ENCODE data around the gene ANAPC16.
A peak's percentile ranks its signal among the peaks of the same experiment; 100 is the strongest.
"Not testable (repeated sequence)": the region's sequence is repeated elsewhere in the genome, so short reads cannot be mapped to it uniquely, and the experiment has no call there.

Gene ANAPC16

DNA sequence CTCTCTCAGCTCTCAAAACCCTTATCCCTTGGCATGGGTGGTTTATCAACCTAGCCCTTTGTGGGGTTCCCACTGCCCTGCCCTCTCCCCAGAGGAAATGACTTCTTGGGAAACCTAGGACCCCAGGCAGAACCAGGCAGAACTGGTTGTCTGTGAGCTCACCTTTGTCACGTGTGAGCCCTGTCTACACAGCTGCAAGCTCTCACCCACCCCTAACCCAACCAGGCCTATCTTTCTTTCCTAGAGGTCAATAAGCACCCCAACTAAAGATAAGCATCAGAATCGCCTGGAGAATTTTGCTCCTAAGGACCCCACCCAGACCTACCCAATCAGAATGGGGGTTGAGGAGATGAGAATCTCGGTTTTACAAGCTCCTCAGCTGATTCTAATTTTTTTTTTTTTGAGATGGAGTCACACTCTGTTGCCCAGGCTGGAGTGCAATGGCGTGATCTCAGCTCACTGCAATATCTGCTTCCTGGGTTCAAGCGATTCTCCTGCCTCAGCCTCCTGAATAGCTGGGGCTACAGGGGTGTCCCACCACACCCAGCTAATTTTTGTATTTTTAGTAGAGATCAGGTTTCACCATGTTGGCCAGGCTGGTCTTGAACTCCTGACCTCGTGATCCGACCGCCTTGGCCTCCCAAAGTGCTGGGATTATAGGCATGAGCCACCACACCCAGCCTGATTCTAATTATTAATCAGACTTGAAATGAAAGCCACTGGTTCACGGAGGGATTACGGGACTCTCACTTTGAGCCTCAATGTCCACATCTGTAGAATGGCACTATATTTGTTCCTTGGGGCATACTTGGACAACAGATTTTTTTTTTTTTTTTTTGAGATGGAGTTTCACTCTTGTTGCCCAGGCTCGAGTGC, 50.4 kb downstream of the ANAPC16 start:
- DNase-seq, result no peak

DNA sequence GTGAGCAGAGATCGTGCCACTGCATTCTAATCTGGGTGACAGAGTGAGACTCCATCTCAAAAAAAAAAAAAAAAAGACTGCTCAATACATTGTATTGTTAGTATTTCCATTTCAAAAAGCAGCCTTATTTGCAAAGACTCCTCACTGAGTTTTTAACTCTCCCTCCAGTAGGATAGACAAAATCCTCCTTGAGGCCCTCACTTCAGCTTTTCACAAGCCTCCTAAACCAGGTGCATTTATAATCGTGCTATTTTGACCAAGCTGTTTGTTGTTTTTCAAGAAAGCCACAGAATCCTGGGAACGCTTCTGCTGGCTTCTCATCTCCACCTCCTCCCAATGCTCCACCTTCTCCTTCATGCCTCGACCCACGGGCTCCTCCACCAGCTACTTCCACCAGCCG, 51.6 kb downstream of the ANAPC16 start:
- DNase-seq, result no peak

DNA sequence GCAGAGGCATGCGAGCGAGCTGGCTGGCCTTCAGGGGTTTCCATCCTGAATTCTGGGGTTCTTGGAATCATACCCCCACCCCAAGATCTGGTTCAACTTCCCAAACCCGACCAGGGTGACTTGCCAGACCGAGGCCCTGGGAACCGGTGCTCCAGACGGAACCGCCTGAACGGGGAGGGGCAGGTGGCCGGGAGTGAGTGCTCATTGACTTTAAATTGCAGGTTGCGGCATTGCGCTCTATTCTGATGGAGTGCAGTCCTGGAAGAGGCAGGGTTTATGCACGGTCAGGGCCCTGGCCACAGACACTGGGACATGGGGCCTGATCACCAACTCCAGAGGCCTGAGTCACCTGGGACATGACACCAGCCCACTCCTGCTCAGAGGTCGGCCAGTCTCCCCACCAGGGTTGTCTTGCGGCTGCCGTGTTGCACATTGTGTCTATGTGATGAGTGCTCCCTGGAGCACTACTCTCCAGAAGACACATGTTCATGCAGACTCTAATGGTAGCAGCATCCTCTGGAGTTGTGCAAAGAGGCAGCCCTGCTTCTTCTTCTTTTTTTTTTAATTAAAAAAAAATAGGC, 52.1 kb downstream of the ANAPC16 start:
- no peak for DNase-seq

DNA sequence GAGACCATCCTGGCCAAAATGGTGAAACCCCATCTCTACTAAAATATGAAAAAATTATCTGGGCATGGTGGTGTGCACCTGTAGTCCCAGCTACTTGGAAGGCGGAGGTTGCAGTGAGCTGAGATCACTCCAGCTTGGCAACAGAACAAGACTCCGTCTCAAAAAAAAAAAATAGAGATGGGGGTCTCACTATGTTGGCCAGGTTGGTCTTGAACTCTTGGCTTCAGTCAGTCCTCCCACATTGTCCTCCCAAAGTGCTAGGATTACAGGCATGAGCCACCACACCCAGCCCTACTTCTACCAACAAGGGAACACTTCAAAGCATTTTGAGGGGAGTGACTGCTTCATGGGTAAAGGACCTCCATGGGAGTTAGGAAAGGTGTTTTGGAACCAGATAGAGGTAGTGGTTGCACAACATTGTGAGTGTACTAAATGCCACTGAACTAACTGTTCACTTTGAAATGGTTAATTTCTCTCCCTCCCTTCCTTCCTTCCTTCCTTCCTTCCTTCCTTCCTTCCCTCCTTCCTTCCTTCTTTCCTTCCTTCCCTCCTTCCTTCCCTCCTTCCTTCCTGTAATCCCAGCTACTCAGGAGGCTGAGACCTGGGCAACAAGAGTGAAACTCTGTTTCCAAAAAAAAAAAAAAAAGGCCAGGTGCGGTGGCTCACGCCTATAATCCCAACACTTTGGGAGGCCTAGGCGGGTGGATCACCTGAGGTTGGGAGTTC, 52.8 kb downstream of the ANAPC16 start:
- not testable (repeated sequence) for DNase-seq

DNA sequence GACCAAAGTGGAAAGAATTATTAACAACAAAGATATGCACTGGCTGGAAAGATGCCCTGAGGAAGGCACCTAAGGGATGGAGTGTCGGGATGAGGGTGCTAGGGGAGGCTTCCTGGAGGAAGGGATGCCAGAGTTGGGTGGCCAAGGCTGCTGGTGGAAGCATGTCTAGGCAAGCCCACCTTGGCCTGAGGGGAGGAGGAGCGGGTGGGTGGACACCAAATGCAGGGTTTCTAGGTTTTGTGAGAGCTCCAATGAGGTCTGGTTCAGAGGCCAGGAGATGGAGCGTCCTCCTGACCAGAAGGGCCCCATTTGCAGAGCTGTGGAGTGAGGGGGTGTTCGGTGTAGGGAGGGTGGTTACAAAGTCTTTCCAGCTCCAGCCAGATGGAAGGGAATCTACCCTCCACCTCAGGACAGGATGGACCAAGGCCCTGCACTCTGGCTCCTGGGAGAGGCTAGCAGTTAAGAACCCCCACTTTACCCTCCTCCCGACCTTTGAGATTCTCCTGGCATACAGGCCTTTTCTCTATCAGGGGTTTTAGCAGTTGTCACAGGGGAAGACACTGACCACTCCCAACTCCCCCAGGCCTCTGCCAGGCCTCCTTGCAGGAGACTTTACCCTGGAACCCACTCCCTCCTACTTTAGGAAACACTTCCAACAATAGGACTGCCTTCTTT, 54.9 kb downstream of the ANAPC16 start:
- no peak for DNase-seq

DNA sequence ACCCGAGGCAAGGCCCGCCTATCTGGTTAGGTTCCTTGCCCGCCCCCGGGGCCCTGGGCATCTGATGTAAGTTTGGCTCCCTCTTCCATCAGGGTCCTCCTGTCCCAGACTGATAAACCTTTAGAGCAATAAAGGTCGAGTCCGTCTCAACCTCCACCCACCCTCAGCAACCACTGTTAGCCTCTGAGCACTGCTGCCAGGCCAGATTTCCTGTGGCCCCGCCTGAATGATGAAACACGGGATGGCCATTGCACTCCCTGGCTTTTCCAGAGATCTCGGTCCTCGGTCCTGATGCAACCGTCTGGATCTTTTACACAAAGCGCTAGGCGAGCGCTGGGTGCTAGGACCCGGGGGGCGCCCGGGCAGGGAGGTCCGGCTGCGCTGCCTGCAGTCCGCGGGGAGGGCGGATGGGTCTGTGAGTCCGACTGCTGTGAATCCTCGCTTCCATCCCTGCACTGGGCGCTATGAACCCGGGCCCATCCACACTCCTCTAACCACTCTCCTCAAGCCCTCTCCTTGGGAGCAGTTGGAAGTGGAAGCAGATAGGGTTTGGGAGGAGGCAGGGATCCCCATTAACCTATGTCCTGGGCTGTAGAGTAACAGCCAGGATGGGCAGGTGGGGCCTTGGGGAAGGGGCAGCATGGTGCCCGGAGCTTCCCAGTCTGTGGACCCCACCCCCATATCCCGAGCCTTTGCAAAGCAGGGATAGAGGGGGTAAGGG, 57.0 kb downstream of the ANAPC16 start:
- peak; percentile 88 for DNase-seq

DNA sequence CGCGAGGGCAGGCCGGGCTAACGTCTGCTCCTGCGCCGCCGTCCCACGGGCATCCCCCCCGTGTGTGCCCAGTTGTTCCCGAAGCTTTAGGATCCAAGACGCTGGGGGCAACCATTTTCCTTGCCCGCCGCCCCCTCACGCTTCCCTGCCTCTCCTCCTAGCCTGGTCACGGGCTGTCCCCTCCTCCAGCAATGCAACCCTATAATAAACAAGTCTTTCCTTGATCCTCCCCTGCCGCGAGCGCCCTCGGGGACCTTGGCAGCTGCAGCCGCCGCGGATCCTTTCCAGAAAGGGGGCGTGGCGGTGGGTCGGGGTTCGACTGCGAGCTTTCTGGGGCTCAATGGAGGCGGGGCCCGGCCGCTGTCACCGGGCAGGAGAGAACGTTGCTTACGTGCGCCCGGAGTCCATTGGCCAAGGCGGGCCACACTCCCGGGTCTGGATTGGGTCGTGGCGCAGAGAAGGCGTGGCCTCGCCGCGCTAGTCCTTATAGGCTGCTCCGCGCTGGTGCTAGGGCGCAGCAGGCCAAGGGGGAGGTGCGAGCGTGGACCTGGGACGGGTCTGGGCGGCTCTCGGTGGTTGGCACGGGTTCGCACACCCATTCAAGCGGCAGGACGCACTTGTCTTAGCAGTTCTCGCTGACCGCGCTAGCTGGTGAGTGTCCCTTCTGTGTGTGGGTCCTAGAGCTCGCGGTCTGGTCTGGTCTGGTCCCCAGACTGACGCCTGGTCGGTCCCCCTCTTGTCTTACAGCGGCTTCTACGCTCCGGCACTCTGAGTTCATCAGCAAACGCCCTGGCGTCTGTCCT, 57.8 kb downstream of the ANAPC16 start, which contains the start of gene DDIT4:
Gene DDIT4, plus strand, starts transcription at position 515 of the 803 bp plus-strand sequence. CDS start 293 bp downstream, outside the sequence.
- DNase-seq, result peak; percentile 100

DNA sequence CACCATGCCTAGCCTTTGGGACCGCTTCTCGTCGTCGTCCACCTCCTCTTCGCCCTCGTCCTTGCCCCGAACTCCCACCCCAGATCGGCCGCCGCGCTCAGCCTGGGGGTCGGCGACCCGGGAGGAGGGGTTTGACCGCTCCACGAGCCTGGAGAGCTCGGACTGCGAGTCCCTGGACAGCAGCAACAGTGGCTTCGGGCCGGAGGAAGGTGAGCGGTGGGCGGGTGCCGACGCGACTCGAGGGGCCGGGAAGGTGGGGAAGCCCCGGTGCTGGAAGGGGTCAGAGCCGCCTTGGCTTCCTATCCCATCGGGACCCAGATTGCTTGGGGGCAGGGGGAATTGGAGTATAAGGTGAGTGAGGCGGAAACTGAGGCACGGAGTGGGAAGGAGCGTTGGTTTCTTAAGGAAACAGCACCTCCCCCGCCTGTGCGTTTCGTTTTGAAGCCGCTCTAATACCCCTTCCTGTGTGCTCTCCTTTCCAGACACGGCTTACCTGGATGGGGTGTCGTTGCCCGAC, 58.5 kb downstream of the ANAPC16 start:
- no peak for DNase-seq

DNA sequence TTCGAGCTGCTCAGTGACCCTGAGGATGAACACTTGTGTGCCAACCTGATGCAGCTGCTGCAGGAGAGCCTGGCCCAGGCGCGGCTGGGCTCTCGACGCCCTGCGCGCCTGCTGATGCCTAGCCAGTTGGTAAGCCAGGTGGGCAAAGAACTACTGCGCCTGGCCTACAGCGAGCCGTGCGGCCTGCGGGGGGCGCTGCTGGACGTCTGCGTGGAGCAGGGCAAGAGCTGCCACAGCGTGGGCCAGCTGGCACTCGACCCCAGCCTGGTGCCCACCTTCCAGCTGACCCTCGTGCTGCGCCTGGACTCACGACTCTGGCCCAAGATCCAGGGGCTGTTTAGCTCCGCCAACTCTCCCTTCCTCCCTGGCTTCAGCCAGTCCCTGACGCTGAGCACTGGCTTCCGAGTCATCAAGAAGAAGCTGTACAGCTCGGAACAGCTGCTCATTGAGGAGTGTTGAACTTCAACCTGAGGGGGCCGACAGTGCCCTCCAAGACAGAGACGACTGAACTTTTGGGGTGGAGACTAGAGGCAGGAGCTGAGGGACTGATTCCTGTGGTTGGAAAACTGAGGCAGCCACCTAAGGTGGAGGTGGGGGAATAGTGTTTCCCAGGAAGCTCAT, 59.0 kb downstream of the ANAPC16 start:
- DNase-seq, result peak; percentile 71

DNA sequence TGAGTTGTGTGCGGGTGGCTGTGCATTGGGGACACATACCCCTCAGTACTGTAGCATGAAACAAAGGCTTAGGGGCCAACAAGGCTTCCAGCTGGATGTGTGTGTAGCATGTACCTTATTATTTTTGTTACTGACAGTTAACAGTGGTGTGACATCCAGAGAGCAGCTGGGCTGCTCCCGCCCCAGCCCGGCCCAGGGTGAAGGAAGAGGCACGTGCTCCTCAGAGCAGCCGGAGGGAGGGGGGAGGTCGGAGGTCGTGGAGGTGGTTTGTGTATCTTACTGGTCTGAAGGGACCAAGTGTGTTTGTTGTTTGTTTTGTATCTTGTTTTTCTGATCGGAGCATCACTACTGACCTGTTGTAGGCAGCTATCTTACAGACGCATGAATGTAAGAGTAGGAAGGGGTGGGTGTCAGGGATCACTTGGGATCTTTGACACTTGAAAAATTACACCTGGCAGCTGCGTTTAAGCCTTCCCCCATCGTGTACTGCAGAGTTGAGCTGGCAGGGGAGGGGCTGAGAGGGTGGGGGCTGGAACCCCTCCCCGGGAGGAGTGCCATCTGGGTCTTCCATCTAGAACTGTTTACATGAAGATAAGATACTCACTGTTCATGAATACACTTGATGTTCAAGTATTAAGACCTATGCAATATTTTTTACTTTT, 59.7 kb downstream of the ANAPC16 start:
- no peak for DNase-seq

DNA sequence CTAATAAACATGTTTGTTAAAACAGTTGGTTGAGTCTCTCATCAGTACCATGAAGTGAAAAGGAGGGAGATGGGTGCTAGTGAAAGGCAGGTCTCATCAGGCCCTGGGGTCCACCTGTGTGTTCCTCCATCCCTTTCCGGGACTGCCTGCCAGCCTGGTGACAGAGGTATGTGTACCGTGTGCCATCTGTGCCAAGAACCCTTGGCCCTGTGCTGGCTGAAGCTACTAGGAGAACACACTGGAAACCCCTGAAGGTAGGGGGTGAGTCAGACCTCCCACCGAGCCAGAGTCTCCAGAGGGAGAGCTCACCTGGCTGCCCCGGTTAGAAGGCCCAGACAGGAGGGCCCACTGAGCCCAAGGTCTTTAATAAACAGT, 60.2 kb downstream of the ANAPC16 start:
- DNase-seq, result no peak

DNA sequence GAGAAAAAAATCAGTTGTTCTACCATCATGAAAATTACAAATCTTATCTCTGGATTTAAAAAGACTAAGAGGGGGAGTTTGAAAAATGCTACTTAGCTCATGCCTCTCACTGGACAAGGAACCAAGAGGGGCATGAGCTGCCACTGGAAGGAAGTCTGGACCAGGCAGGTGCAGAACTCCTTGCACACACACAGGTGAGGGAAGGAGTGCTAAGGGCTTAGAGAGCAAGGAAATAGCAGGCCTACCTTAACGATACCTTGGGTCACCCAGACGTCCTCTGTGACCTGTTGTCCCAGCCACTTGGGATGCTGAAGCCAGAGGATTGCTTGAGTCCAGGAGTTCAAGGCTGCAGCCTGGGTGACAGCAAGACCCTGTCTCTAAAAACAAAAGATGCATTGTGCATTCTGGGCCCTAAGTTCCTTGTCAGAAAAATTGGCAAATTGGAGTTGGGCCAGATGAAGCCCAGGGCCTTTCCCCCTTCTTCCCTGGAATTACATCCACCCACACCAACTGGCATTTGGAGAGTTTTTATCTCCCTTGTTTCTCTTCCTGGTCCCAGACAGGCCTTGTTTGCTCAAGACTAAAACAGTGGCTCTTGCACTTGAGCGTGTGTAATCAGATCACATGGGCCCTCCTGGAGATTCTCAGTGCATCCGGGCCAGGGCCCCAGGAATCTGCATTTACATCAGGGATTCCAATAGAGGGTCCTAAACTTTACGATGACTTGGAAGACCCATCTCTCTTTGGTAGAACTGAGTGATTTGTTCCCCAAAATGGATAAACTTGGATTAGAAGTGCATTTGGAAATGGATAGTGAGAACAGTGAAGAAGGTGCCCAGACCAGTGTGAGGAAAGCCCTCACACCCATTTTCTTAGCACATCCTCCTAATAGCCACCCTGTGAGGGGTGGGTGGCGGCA, 60.9 kb downstream of the ANAPC16 start:
- DNase-seq, result no peak

DNA sequence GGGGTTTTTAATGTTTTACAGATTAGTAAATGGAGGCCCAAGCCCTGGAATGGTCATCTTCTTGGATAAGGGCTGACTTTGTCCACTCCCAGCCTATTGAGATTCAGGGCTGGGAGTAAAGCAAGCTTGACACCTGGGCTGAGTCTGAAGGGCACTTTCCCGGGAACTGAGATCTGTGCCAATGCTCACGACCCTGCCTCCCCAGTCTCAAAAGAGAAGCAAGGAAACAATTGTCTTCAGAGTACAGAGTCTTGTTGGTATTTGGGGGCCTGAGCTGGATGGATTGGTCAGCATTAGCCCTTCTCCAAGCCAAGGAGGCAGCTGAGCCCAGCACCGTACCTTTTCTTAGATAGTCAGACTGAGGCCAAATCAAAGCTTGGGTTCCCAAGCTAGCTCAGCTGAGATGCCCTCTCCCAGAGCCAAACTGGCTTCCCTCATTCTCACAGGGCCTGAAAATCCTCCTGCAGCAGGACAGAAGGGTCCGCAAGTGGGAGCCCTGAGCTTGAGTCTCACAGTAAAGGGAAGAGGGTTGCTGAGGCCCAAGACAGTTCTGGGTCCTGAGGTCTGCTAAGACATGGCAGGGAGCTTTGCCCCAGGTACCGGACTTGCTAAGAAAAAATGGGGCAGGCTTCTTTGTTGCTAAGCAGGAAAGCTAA, 61.7 kb downstream of the ANAPC16 start:
- DNase-seq, result no peak

DNA sequence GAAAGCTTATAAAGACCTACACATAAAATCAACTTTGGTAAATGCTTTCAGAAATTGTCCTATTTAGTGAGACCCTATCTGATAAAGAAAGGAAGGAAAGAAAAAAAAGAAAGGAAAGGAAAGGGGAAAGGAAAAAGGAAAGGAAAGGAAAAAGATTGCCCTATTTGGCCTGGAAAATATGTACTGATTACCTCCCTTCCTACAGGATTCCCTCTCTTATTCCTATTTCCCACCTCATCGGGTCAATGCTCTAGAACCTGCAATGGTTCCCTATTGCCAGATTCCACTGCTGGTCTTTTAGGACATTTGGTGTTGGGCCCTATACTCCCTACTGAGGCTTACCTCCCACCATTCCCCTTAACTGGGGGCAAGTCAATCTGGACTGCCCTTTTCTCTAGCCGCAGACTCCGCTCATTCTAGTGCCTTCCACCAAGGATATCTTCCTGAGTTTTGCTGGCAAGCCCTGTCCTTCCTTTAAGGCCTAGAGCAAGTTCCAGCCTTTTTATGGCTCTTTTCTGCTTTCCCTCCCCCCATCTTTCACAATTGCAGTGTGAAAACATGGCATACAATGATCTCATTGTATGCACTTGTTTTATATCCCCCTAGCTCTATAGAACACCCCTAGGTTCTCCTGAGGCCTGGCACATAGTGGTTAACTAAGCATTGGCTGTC, 62.3 kb downstream of the ANAPC16 start:
- DNase-seq, result no peak

DNA sequence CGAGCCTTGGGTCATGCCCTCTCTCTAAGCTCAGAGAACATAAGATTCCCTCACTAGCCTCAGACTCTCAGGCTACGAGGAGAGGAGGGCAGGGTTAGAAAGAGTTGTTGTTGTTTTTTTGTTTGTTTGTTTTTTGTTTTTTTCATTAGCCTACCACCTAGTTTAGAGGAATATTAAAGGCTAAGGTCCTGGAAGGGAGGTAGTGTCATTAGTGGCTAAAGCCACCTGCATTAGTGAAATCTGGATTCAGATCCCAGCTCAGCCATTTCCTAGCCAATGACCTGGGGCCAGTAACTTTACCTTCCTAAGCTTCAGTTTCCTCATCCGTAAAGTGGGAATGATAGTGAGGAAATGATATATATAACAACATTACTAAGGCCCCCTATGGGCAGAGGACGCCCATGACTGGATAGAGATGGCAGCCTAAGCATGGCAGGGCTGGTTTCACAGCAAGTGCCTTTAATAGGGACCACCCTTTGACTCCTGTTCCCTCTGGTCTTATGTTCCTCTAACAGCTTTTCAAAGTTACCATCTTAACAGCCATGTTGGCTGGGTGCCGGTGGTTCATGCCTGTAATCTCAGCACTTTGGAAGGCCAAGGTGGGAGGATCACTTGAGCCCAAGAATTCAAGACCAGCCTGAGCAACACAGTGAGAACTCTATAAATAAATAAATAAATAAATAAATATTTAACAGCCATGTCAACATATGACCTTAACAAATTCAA, 63.0 kb downstream of the ANAPC16 start:
- no peak for DNase-seq

DNA sequence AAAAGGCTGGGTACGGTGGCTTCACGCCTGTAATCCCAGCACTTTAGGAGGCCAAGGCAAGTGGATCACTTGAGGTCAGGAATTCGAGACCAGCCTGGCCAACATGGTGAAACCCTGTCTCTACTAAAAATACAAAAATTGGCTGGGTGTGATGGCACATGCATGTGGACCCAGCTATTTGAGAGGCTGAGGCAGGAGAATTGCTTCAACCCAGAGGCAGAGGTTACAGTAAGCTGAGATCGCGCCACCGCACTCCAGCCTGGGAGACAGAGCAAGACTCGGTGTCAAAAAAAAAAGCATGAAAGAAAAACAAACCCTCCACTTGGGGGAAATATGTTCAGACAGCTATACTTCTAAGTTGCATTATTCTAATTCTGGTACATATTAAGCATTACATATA, 63.8 kb downstream of the ANAPC16 start:
- DNase-seq, result not testable (repeated sequence)

DNA sequence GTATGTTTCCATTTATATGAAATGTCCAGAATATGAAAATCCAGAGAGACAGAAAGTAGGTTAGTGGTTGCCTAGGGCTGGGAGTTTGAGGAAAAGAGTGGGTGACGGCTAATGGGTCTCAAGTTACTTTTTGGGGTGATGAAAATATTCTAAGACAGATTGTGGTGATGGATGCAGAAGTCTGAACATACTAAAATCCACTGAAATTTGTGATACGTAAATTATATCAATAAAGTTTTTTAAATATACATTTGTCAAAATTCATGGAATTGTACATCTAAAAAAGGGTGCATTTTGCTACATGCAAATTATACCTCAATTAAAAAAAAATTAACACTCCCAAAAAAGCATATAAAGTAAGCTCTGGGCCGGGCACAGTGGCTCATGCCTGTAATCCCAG, 67.3 kb downstream of the ANAPC16 start:
- no peak for DNase-seq
